DOHH2 (cell line): ENCODE measurements around the gene ABI3.

Experiments
- CTCF ChIP-seq: fragments of 200-600 bp; sonication (generic); IDR thresholded peaks from one replicate; pipeline ENCODE4 v1.5.1; 2014; ENCODE audit warnings: antibody characterized with exemption, mild to moderate bottlenecking, low read depth, low read length; ENCODE audit not compliant: poor library complexity, severe bottlenecking
- EZH2phosphoT487 ChIP-seq: fragments of 200-600 bp; sonication (generic); IDR thresholded peaks from 2 replicates; pipeline ENCODE4 v1.6.1; 2017; ENCODE audit warnings: borderline replicate concordance, mild to moderate bottlenecking, antibody characterized with exemption, low read length, moderate library complexity, mixed read lengths

DNA sequence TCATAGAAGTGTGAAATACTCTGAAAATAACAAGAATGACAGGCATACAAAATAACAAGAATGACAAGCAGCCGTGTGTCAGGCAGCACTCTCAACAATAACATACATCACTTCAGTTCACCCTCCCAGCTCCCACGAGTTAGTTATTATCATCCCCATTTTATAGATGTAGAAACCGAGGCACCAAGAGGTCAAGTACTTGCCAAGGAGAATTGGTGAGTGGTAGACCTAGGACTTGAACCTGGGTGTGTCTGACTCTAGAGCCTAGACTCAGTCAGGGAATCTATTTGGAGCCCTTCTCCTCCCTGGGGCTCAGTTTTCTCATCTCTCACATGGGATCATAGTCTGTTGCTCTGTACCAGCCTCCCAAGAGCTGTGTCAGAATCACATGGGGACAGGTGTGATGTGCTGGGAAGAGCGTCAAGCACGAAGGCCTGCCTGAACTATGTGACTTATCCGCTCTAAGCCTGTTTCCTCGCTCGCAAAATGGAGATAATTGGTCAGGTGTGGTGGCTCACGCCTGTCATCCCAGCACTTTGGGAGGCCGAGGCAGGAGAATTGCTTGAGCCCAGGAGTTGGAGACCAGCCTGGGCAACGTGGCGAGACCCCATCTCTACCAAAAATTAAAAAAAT, 39.5 kb downstream of the ABI3 start:
- TF ChIP-seq CTCF (no peak), EZH2phosphoT487 (no peak)
